Hematopoietic multipotent progenitor cell treated with erythropoietin and hydrocortisone succinate and interleukin-3 and kit ligand, for 4 days (in vitro differentiated cells): Measurements from ENCODE around the gene RNF217.
"Not testable (repeated sequence)": the region's sequence is repeated elsewhere in the genome, so short reads cannot be mapped to it uniquely, and the experiment has no call there.

ENCODE experiments used
- DNase-seq: peaks from one replicate; pipeline ENCODE4 v3.0.0-alpha.2; 2015

RNF217 gene

GRCh38 chr6:124961777-124962638, at the start of gene RNF217:
RNF217 (plus strand) TSS chr6:124962437; CDS start chr6:124962545, 108 bp downstream.
- DNase-seq, result peak; percentile 80

GRCh38 chr6:124913056-124913455, 49.2 kb upstream of the RNF217 start:
- no peak for DNase-seq

GRCh38 chr6:124917769-124918168, 44.5 kb upstream of the RNF217 start:
- no peak for DNase-seq

GRCh38 chr6:124919703-124920102, 42.5 kb upstream of the RNF217 start:
- DNase-seq, result not testable (repeated sequence)

- DNase-seq, result no peak
Observed at GRCh38 chr6:124924333-124924759, 37.9 kb upstream of the RNF217 start.

GRCh38 chr6:124926435-124926834, 35.8 kb upstream of the RNF217 start:
- DNase-seq, result no peak

- DNase-seq, result no peak
Observed at GRCh38 chr6:124927806-124928205, 34.4 kb upstream of the RNF217 start.

GRCh38 chr6:124928851-124929250, 33.4 kb upstream of the RNF217 start:
- DNase-seq, result no peak

GRCh38 chr6:124937645-124938044, 24.6 kb upstream of the RNF217 start:
- no peak for DNase-seq

- DNase-seq, result no peak
Observed at GRCh38 chr6:124941259-124941658, 21.0 kb upstream of the RNF217 start.

GRCh38 chr6:124943658-124944057, 18.6 kb upstream of the RNF217 start:
- no peak for DNase-seq

- no peak for DNase-seq
Observed at GRCh38 chr6:124947971-124948451, 14.2 kb upstream of the RNF217 start.

GRCh38 chr6:124949706-124950105, 12.5 kb upstream of the RNF217 start:
- no peak for DNase-seq

GRCh38 chr6:124953808-124954207, 8.4 kb upstream of the RNF217 start:
- DNase-seq, result no peak

- peak; percentile 6 for DNase-seq
Observed at GRCh38 chr6:124955108-124955856, 7.0 kb upstream of the RNF217 start.

GRCh38 chr6:124956018-124956417, 6.2 kb upstream of the RNF217 start:
- DNase-seq, result no peak

GRCh38 chr6:124958149-124958548, 4.1 kb upstream of the RNF217 start:
- DNase-seq, result no peak

- DNase-seq, result peak; percentile 71
Observed at GRCh38 chr6:124958759-124959354, 3.4 kb upstream of the RNF217 start.

- DNase-seq, result peak; percentile 12
Observed at GRCh38 chr6:124960757-124961463, 1.3 kb upstream of the RNF217 start.

GRCh38 chr6:124961464-124961776, 817 bp upstream of the RNF217 start:
- DNase-seq, result no peak

- DNase-seq, result peak; percentile 63
Observed at GRCh38 chr6:124962639-124963415, 590 bp downstream of the RNF217 start.

GRCh38 chr6:124963416-124963785, 1.2 kb downstream of the RNF217 start:
- DNase-seq, result peak; percentile 50
